ENCODE data around the gene XIRP1.

DNA sequence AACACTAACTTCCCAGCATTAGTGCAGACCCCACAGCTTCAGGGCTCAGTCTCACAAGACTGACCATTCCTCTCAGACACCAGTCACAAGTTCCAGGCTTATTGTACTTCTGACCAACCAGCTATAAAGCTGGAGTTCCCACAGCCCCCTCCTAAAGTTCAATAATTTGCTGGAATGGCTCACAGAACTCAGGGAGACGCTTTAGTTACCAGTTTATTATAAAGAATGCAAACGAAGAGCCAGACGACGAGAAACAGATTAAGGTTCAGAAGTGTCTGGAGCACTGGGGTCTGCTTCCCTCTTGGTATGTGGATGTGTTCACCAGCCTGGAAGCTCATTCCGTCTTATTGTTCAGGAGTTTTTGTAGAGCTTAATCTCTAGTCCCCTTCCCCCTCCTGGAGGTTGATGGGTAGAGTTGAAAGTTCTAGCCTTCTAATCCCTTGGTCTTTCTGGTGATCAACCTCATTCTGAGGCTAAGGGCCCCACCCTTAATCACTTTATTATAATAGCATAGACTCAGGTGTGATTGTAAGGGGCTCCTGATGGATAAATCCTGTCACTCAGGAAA lies 34.2 kb downstream of the XIRP1 start:
- TF ChIP-seq POLR2A (IDR thresholded peaks at IDR 0.05; ENCODE audit: low read depth, low read length) (no peak), POLR2AphosphoS5 (IDR thresholded peaks at IDR 0.05; ENCODE audit: low read depth, low read length) (no peak), TAF1 (IDR thresholded peaks at IDR 0.05; ENCODE audit: low read depth, low read length) (no peak), PAX5 (IDR thresholded peaks at IDR 0.05; ENCODE audit: insufficient read depth, low read length, severe bottlenecking) (no peak)

Data from GM12891 (cell line).